Left kidney (tissue), 2 donors: Measurements from ENCODE around the gene HDAC4. TPM values are rescaled to one million over a fixed set of nuclear protein-coding genes. Genes with fewer than 3 reads are reported as not detected.

ENCODE experiments used
- DNase-seq: peaks from one replicate; pipeline ENCODE4 v3.0.0-alpha.2; 2013
- polyA plus RNA-seq: library from polyadenylated mRNA; unstranded; fragments of 120-200 nt; gene quantifications from one replicate; pipeline ENCODE4 v1.2.1, GENCODE V29; 2013; ENCODE audit not compliant: insufficient read length

Gene HDAC4
- polyA plus RNA-seq, 1 donor = 13.3 TPM

DNA sequence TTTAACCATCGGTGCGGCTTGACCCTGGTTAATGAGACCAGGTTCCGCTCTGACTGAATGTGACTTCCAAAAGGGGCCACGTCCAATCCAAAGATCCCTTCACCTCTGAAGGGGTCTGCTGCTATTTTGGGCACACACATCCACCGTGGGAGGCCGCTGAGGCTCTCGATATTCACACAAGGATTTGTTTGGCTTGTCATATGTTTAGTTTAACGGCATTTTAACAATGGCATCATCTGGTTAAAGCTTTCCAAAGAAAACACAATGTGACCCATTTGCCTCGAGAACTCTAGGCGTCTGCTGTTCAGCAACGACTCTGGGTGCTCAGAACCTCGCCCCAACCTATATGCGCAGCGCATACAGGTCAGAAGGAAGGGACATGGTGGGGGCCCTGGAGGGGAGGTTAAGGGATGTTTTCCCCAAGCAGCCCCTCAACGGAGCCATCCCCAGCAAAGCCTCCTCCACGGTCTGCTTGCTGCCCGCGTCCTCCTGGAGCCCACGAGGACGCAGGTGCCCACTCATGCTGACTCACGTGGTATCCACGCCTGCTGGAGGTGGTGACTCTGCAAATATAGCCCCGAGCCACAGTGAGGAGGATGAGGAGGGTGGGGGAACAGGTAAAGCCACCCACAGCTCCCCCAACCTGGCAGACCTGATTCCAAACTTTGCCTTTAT, 260.3 kb downstream of the HDAC4 start:
- no peak for DNase-seq

DNA sequence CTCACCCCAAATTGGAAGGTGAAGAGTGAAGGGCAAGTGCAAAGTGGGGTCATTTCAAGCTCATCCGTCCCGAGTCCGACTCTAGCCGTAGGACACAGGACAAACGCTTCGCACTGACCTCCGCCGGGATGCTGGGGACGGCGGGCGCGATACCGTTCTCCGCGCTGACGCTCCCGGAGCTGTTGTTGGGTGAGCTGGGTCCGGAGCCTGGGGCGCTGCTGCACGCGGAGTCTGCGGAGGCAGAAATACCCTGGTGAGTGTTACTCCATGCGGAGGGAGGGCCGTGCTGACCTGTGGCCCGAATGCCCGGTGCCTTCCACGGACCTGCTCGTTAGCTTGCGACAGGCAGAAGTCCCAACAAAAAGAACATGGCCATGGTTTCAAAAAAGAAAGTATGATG, 261.3 kb downstream of the HDAC4 start:
- no peak for DNase-seq

DNA sequence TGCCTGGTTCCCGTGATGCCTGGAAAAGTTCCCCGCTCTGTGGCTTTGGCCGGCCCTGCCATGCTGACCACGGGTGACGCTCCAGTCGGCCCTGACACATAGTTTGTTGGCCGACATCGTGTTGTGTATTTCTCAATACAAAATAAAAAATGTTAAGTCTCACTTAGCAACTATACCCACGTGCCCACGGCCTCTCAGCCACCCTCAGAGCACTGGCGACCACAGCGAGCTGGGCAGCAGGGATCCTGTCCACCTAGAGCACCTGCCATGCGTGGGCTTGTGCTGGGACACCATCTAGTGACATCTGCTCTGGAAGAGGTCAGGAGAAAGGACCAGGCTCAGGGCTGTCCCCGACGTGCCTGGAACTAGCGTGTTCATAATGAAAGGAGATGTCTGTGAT, 261.7 kb downstream of the HDAC4 start:
- DNase-seq = no peak

DNA sequence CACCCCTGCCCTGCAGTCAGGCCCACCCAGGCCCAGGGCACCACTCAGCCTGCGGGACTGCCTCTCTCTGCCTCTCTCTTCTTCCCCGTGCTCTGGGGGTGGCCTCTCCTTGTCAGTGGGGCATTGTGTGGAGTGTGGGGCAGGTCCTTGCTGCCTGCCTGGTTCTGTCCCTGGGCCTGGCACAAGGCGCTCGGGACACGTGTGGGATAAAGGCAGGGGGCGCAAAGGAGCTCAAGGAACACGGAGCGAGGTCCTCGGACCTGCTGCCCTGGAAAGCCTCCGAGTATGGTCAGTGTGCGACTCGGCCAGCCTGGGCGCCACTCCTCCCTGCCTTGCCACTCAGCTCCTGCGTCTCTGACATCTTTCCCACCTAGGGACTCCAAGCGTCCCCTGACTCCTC, 262.2 kb downstream of the HDAC4 start:
- no peak for DNase-seq

DNA sequence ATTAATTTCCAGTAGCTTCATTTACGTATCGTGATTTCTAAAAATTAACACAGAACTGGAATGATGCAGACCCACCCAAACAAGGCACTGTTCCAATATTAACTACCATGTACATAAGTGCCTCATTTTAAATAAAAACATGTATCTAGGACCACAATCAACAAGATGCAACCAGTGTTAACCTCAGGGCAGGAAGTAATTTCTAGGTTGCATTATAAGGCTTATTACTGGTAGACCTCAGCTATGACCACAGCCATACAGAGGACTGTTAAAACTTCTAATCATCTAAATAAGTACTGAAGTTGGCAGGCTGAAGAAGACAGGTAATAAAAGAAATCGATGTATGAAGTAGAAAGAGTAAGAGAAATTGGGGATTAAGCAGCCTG, 262.9 kb downstream of the HDAC4 start:
- DNase-seq = no peak

DNA sequence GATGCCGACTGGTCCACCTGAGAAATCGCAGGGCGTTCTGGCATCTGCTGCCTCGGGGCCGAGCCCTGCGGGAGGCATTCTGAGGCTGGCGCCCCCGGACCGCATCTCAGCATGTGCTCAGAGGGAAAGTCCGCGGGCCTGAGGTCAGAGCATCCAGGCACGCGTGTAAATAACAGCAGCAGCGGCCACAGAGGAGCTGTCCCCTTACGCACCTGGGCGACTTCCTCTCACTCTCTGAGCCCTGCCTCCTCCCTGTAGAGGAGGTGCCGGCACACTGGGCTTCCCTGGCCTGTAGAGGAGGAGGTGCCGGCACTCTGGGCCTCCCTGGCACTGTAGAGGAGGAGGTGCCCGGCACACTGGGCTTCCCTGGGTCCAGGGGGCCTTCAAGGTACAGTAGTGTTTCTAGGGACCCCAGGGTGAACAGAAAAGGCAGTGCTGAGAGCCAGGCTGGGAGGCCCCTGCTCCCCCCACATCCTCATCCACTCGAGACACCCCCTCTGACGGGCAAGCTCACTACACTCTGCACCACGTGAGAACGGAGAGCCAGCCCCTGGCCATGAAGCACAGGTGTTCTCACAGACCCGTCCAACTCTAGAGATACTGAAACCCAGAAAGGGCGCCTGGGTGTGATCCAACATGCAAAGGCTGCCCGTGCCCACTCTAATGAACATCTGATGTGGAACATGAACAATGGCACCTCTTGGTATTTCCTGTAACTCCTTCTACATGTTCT, 263.5 kb downstream of the HDAC4 start:
- no peak for DNase-seq

DNA sequence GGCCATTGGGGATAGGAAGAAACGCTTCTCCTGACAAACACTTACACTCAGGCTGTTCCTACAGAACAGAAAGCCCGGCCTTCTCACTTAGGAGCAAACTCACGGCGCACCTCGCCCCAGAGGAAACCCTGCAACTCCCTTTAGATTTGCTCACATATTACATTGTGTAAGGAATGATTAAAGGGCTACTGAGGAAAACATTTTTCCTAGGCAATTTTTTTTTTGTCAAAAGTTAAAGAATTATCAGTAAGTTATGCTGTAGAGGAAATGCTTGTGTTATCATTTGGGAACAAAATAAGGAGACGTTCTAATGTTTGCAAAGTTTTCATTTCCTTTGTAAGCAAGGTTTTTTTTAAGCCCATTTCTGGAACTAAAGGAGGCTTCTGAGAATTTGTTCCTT, 264.1 kb downstream of the HDAC4 start:
- no peak for DNase-seq

DNA sequence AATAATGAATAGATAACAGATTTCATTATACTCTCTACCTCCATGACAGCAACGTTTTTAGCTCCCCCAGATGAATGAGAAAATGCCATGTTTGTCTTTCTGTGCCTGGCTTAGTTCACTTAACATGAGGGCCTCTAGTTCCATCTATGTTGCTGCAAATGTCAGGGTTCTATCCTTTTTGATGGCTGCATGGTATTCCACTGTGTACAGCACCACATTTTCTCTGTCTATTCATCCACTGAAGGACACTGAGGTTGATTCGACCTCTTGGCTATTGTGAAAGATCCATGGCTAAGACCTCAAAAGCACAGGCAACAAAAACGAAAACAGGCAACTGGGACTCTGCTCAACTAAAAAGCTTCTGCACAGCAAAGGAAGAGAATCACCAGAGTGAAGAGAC, 264.6 kb downstream of the HDAC4 start:
- DNase-seq = no peak

DNA sequence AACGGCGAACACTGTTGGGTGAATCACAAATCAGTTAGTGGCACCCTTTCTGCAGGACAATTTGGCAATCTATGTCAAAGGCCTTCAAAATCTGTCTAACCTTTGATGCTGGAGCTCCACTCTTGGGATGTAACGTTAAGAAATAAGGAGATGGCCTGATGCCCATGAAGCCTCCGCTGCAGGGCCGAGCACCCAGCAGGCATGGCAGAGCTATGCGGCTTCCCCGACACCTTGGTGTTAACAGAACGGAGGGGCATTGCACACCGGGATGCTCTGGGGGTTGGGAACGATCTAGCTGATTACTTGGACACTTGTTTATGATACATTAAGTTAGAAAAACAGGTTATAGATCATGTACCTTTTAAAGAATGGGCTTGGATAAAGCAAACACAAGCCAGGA, 265.3 kb downstream of the HDAC4 start:
- no peak for DNase-seq

DNA sequence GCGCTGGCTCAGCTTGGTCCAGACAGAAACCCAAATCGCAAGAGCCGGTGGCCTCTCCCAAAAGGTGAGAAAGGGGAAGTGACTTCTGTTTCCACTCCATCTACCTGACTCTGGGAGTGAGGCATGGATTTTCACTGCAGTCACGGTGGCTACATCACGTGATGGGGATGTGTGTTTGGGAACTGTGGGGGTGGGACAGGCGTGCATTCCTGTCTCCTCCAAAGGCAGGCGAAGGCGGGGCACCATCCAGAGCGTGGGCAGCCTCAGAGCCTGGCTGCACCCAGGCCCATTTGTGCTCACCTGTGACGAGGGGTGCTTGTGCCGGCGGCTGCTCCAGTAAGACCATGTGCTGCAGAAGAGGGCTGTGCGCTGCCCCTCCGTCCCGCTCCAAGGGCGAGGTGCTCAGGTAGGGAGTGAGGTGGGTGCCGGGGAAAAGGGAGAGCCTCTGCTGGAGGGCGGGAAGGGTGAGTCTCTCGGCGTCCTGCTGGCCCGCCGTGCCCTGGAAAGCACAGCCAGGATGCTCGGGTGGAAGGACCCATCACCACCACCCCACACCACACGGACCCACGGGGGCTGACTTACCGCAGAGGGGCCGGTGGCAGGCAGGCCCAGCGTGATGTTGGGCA, 266.8 kb downstream of the HDAC4 start:
- no peak for DNase-seq

DNA sequence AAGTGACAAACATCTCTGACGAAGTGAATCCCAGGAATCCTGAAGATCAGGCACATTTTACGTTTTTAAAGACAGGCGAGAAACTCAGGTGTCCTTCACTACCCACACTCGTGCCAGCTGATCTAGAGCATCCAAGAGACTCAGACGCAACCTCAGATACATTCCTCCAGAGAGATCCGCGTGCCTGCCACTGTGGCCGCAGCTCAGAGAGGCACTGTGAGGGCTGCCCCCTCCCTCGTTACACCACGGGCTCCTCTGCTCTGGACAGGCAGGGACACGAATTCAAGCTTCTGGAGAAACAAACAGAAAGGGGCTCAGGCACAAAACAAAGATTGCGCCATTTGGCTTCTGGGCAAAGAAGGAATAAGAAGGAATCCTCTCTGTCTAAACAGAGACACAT, 268.0 kb downstream of the HDAC4 start:
- no peak for DNase-seq

DNA sequence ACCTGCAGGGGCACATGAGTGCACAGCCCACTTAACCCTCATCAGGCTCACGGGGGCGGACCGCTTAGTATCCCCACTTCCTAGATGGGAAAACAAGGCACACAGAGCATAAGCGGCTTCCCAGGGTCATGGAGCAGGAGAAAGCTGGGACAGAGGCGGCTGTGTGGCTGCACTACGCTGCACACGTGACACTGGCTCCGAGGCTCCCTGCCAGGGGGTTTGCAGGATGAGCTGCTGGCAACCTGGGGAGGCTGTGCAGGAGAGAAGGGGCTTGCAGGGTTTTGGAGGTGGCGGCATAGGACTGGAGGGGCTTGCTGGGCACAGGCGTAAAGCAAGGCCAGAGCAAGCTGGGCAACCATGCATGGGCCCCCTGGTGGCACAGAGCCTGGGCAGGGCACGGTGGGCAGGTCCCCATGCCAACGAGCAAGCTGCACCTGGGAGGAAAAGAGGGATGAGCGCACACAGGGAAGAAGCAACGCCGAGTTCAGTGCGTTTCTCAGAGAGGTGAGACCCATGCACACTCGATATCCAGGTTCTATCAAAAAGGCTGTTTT, 268.6 kb downstream of the HDAC4 start:
- no peak for DNase-seq

DNA sequence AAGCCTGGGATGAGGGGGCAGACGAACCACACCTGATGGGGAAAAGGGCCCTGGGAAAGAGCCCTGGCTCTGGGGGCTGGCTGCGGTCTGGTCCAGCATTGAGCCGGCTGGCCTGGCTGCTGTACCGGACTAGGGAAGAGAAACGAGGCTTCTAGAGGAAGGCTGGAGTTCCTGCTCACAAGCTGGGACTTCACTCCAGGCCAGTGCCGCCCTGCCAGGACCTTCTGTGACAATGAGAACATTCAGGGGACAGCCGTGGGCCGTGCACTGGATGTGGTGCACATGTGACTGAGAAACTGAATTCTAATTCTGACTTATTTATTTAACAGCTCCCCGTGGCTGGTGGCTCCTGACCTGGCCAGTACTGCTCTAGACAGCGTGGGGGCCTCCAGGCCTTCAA, 269.3 kb downstream of the HDAC4 start:
- DNase-seq = no peak

DNA sequence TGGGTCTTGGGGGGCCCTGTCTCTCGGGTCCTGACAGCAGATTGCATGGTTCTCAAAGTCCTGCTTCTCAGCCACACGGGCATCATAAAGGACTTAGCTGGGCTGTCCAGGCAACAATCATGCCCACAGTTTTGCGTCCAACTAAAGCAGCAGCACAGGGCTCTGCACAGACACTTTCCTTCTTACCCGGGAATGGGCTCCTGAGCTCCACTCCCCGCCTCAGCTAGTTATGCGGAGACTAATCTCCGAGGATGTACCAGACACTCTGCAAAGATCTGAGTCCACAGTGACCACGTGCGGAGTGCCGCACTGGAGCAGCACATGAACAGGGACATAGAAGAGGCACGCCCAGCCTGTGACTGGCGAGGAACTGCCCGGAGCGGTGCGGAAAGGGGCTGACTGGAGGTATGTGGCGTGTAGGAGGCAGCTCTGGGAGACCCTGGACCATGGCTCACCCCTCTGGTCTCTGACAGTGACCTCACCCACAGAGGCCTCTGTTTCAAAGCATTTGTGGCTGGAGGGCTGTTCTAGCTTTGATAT, 270.0 kb downstream of the HDAC4 start:
- no peak for DNase-seq

DNA sequence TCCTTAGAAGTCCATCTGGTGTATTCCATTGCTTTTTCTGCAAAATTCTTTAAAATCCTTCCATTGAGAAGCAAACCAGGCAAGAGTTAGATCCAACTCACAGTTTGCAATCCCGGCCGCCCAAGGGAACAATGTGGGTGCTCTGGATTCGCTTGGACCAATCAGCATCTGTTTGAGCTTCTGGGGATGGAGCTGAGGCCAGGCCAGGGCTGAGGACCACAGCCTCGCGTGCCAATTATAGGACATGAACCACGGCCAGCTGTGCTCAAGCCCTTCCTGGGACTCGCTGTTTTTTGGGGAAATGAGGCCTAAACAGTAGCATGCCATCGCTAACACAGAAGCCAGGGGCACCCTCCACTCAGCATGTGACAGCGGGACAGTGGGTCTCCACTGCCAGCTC, 270.8 kb downstream of the HDAC4 start:
- DNase-seq = no peak

DNA sequence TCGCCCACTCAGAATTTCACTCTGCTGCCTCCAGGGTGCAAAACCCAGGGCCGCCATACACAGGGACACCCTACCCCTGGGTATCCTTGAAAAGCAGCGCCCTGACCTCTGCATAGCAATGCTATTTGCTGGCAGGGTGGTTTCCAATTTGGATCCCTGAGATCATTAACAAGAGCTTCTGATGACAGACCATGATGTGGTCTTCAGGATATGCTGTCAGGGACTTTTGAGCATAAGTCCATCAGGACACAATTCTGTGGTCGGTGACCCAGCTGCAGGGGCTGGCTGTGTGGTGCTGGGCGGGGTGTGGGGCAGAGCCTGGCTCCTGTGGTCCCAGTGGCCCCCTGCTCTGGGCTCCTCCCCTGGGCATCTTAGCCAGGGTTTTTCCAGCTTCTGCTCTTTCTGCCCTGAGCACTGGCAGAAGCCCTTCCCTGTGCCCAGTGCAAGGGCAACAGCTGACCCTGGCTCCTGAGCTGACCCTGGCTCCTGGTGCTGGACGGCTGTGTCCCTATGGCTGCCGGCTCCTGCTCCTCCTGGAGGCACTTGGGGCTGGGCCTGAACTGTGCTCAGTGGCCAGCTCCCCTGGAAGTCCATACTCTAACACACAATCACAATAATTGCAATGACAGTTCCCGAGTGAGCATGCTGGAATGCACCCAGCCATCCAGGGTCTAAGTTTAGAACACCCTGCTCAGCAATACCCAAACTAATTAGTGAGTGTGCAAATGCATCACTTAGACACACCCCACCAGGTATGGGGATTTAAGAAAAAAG, 271.5 kb downstream of the HDAC4 start:
- no peak for DNase-seq

DNA sequence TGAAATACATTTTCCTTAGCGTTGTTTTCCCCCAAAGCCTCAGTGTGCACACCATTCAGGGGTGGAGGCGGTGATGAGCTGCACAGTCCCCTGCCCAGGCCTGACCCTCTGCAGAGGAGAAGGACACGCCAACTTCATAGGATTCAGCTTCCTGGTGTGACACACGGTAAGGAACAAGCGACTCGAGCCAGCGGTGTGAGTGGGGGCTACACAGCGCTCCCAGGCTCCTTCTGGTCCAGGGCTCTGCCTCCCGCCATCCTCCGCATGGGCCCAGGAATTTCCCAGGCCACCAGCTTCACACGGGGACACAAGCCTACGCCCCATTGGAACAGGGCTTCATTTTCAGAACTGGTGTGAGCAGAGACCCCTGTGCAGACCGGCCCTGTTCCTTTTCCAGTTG, 272.1 kb downstream of the HDAC4 start:
- DNase-seq = no peak

DNA sequence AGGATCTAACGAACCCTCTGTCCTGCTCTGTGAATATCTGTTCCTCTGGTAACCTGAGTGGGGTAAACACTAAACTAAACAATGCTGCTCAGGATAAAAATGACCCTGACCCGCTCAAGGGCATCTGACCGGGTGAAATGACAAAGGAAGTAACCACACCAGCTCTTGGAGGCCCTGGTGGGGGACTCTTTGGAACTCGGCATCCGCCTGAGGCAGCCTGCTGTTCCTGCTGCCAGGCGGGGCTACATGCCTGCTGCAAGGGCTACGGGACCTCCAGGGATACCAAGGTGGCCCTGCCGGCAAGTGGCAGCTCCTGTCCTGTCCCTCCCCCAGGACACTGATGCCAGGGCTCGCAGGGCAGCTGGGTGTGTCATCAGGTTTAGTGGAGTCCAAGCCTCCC, 273.3 kb downstream of the HDAC4 start:
- no peak for DNase-seq

DNA sequence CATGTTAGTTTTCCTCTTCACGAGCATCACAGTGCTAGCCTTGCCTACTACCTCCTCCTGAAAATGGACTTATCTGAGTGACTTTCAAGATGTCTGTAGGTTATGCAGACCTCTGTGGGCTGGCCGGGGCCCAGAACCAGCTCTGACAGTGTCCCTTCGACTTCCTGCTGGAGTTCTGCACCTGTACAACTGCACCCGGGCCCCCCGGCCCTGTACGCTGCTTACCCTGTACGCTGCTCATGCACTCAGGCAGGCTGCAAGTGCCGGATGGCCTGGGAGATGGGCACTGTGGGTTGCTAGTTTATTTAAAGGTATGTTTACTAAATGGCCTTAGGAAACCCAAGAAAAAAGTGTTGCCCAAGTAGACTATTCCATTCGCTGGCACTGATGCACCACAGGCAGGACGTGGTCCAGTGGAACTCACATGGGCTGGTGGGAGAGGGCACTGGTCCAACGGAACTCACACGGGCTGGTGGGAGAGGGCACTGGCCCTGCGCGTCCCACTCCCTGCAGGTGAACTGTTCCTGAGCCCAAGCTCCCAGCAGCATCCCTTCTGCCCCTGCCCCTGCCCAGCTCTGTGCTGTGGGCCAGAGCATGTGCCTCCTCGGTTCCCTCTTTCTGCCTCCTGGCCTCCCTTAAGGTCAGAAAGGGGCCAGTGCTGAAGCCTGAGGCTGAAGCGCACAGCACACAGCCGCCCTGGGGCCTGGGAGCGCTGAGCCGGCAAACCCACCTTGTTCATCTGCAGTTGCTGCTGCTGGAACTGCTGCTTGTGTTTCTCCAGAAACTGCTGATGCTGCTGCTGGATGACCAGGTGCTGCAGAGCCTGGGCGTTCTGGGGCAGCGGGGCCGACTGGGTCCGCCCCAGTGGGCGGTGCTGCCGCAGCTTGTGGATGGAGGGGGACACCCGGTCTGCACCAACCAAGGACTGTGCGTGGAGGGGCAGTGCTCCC, 274.8 kb downstream of the HDAC4 start:
- no peak for DNase-seq

DNA sequence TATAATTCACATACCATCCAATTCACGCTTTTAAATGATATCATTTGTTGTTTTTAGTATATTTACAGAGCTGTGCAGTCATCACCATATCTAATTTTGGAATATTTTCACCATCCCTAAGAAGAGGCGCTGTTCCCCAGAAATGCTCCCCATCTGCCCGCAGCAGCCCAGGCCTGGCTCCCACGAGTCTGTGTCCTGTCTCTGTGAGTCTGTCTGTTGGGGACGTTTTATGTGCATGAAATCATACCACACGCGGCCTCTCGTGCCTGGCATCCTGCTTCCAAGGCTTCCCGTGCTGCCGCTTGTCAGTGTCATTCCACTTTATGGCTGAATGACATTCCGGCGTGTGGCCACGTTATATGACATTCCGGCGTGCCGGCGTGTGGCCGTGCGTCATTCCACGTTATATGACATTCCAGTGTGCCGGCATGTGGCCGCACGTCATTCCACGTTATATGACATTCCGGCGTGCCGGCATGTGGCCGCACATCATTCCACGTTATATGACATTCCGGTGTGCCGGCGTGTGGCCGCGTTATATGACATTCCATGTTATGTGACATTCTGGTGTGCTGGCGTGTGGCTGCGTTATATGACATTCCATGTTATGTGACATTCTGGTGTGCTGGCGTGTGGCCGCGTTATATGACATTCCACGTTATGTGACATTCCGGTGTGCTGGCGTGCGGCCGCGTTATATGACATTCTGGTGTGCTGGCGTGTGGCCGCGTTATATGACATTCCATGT, 276.5 kb downstream of the HDAC4 start:
- no peak for DNase-seq
